Kidney (tissue), 14 donors: ENCODE measurements around the gene ACVR1B. TPM values are rescaled to one million over a fixed set of nuclear protein-coding genes. Genes with fewer than 3 reads are reported as not detected.

Experiments
- DNase-seq, 5 donors: peaks; one replicate each; pipeline ENCODE4 v3.0.0-alpha.2; 2013 to 2020
- FAIRE-seq: peaks from 2 replicates; lab custom pipeline; 2012; peaks lifted over from hg19 to GRCh38; lab: Jason Lieb, UNC
- H3K27ac ChIP-seq, 2 donors: one replicate each; pipeline ENCODE4 v1.7.0; 2013; ENCODE audit warnings: low read depth in 2 of 2, low read length in 2 of 2, inconsistent platforms in 1 of 2
- H3K27me3 ChIP-seq: one replicate; pipeline ENCODE4 v1.7.1; 2013; ENCODE audit warnings: low read length, inconsistent platforms; ENCODE audit not compliant: control insufficient read depth, insufficient read depth
- H3K36me3 ChIP-seq, 3 donors: one replicate each; pipeline versions ENCODE4 v1.7.0 to v1.7.1; 2013; ENCODE audit warnings: low read length in 3 of 3, control low read depth in 1 of 3, inconsistent platforms in 1 of 3; ENCODE audit not compliant: insufficient read depth in 3 of 3, control insufficient read depth in 2 of 3
- H3K4me1 ChIP-seq, 3 donors: one replicate each; pipeline versions ENCODE4 v1.7.0 to v1.7.1; 2013; ENCODE audit warnings: low read length in 3 of 3, inconsistent platforms in 1 of 3, low read depth in 1 of 3; ENCODE audit not compliant: control insufficient read depth in 2 of 3, insufficient read depth in 2 of 3
- H3K4me3 ChIP-seq, 3 donors: one replicate each; pipeline versions ENCODE4 v1.7.0 to v1.8.1; 2013; ENCODE audit warnings: low read length in 3 of 3, control low read depth in 1 of 3, inconsistent platforms in 1 of 3
- H3K9ac ChIP-seq, 3 donors: one replicate each; pipeline versions ENCODE4 v1.7.0 to v1.7.1; 2013; ENCODE audit warnings: low read length in 3 of 3, control low read depth in 1 of 3, inconsistent platforms in 1 of 3
- H3K9me3 ChIP-seq, 3 donors: one replicate each; pipeline versions ENCODE4 v1.7.0 to v1.7.1; 2013; ENCODE audit warnings: low read length in 3 of 3, control low read depth in 1 of 3, inconsistent platforms in 1 of 3; ENCODE audit not compliant: control insufficient read depth in 2 of 3, insufficient read depth in 1 of 3
- intact Hi-C: fragments of 100-400 bp; cut with DNase I; formaldehyde crosslinking; loops from one replicate; pipeline ENCODE4 v1.11.1; 2022
- polyA plus RNA-seq: library from polyadenylated mRNA; stranded (reverse); fragments of 350-450 nt; fragmentation: Illumina TruSeq; extraction: RNeasy Lipid Tissue Mini Kit (QIAGEN cat#74804); gene quantifications from one replicate; pipeline ENCODE4 v1.2.3, GENCODE V29; 2014; ENCODE audit warnings: low read depth, low replicate concordance; ENCODE audit not compliant: insufficient read depth
- total RNA-seq: library from RNA; stranded (reverse); fragmentation: NEBNext Ultra II Directional; extraction: Animal tissue kit (Norgen Biotek cat#: 25700); gene quantifications from one replicate; pipeline ENCODE4 v1.2.1, GENCODE V29; 2021
- TF ChIP-seq, protein P1 (sequence below): IDR thresholded peaks from 3 replicates; pipeline ENCODE4 v1.5.1; 2012; ENCODE audit warnings: mild to moderate bottlenecking, moderate library complexity, borderline replicate concordance; ENCODE audit not compliant: insufficient read depth; ENCODE audit errors: extremely low read depth
- donor health status: control.
- donor health status: control.
- donor health status: control.
- donor health status: control.
- donor health status: control.
- donor health status: DM: yes; HTN: yes; CAD: no.
- donor health status: Normal renal cell carcinoma (clear cell type).

Gene ACVR1B
- total and polyA plus RNA-seq, 2 donors from 2014 or later, result 30.6 to 95.5 TPM

DNA sequence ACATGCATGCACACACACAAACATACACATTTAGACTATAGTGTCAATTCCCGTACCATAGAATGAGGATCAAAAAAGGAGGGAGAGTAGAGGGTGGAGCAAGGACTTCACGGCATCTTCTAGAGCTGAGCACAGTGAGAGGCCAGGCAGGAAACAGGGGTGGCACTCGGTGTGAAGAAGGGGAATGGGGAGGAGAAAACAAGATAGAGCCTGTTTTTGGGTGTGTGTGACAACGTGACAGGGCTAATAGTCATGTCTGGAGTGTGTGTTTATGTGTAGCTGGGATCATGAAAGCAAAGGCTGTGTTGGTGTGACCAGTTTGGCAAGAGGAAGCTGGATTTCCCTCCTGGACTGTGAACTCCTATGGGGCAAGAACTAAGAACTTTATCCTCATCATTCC lies 9.9 kb upstream of the ACVR1B start:
- no peak overlapping the region for H3K4me3 ChIP-seq
- peaks cover 0 to 8% (median 0%) of the 10 kb centered on the region in 3 donors for H3K9me3 ChIP-seq
- no peak overlapping the region for H3K9ac ChIP-seq
- intact Hi-C loops, result no loop called here
- H3K4me1 ChIP-seq, result peaks cover 0 to 15% (median 14%) of the 10 kb centered on the region in 3 donors
- H3K36me3 ChIP-seq, result no peaks in the 10 kb centered on the region
- DNase-seq, result no peak
- TF ChIP-seq, protein P1, sequence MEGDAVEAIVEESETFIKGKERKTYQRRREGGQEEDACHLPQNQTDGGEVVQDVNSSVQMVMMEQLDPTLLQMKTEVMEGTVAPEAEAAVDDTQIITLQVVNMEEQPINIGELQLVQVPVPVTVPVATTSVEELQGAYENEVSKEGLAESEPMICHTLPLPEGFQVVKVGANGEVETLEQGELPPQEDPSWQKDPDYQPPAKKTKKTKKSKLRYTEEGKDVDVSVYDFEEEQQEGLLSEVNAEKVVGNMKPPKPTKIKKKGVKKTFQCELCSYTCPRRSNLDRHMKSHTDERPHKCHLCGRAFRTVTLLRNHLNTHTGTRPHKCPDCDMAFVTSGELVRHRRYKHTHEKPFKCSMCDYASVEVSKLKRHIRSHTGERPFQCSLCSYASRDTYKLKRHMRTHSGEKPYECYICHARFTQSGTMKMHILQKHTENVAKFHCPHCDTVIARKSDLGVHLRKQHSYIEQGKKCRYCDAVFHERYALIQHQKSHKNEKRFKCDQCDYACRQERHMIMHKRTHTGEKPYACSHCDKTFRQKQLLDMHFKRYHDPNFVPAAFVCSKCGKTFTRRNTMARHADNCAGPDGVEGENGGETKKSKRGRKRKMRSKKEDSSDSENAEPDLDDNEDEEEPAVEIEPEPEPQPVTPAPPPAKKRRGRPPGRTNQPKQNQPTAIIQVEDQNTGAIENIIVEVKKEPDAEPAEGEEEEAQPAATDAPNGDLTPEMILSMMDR, result no peak
- no peak overlapping the region for H3K27ac ChIP-seq
- H3K27me3 ChIP-seq, result no peaks in the 10 kb centered on the region
- FAIRE-seq, result no peak

DNA sequence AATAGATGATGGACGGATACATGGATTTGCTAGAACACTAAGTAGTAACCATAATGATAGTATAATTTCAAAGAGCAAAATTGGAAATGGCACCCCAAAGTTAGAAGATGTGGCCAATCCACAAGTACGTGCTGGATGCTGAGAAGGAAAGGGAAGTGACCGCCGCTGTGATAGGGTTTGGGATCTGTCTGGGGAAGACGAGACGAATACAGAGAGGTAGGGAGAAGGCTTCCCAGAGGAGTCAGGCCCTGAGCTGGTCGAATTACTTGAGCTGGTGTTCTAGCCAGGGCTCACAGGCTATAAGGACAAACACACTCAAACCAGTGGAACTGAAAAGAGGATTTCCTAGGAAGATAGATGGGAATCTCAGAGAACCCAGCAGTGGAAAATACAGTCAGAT lies 9.4 kb upstream of the ACVR1B start:
- H3K27ac ChIP-seq, result no peak overlapping the region
- peaks cover 0 to 15% (median 14%) of the 10 kb centered on the region in 3 donors for H3K4me1 ChIP-seq
- H3K9ac ChIP-seq, result no peak overlapping the region
- H3K36me3 ChIP-seq, result no peaks in the 10 kb centered on the region
- H3K4me3 ChIP-seq, result no peak overlapping the region
- H3K27me3 ChIP-seq, result no peaks in the 10 kb centered on the region
- TF ChIP-seq, protein P1, result no peak
- DNase-seq (no peak), FAIRE-seq (no peak)
- intact Hi-C loops, result no loop called here
- H3K9me3 ChIP-seq, result peaks cover 0 to 8% (median 0%) of the 10 kb centered on the region in 3 donors

DNA sequence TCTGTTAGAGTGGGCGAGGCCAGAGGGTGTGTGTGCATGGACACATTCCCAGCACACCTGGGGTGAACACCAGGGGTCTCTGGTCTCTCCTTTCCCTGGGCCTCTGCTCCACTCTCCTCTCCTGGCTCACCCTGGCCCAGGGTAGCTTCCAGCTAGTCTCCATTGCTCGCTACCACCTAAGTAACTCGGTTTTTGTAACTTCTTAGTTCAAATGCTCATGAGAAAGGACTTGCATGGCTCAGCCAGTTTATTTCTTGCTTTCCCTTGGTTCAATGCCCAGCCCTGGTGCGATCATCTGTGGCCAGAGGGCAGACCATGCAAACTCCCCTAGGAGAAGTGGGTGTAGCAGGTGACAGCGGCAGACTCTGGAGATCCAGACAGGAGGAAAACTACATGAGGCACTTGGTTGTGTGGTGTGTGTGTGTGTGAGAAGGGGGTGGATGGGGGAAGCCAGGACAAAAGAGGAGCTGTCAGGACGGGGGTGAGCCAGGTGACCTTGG lies 8.9 kb upstream of the ACVR1B start:
- Histone ChIP-seq H3K4me3 (no peak overlapping the region), H3K9ac (no peak overlapping the region), H3K27me3 (no peaks in the 10 kb centered on the region), H3K36me3 (no peaks in the 10 kb centered on the region), H3K9me3 (peaks cover 0 to 8% (median 0%) of the 10 kb centered on the region in 3 donors), H3K4me1 (peaks cover 0 to 15% (median 14%) of the 10 kb centered on the region in 3 donors), H3K27ac (no peak overlapping the region)
- FAIRE-seq, result no peak
- intact Hi-C loops, result no loop called here
- no peak for DNase-seq
- TF ChIP-seq, protein P1, result no peak

DNA sequence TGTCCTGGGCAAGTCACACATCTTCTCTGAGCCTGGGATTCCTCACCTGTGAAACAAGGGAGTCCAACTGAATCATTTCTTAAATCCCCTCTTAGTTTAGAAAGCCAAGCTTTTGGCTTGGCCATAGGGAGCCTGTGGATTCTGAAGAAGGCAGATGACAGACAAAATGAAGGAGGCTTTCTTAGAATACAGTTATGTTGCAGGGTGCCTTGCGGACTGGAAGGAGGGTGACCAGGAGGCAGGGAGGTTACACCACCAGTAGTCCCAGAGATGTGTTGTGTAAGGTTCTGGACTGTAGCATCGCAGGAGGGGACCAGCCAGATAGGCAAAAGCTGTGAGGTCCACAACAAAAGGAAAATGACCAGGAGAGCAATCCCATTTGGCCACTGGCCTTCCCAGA lies 8.2 kb upstream of the ACVR1B start:
- no peaks in the 10 kb centered on the region for H3K36me3 ChIP-seq
- DNase-seq, result no peak
- H3K27me3 ChIP-seq, result no peaks in the 10 kb centered on the region
- peaks cover 0 to 15% (median 9%) of the 10 kb centered on the region in 3 donors for H3K4me1 ChIP-seq
- no peak overlapping the region for H3K4me3 ChIP-seq
- peaks cover 0 to 8% (median 0%) of the 10 kb centered on the region in 3 donors for H3K9me3 ChIP-seq
- H3K27ac ChIP-seq, result no peak overlapping the region
- no peak for FAIRE-seq
- no peak overlapping the region for H3K9ac ChIP-seq
- TF ChIP-seq, protein P1, result no peak
- intact Hi-C loops, result no loop called here
